WTC11 (cell line): ENCODE data around the gene FSD2. TPM values are rescaled to one million over a fixed set of nuclear protein-coding genes. Genes with fewer than 3 reads are reported as not detected.

Experiments used
- ATAC-seq: fragments of 200-7000 bp; cut with Tn5 transposase; 2 replicates; pipeline ENCODE4 v1.10.0; 2021; ENCODE audit warnings: mild to moderate bottlenecking, moderate library complexity
- CTCF ChIA-PET: fragments of 300-600 bp; sonication (Branson Sonifier 250); formaldehyde crosslinking; loops from one replicate; lab custom pipeline; 2021; ENCODE audit warnings: antibody characterized with exemption; lab: Charles Lee
- POLR2A ChIA-PET: fragments of 350-600 bp; sonication (Branson Sonifier 250); formaldehyde crosslinking; loops from one replicate; lab custom pipeline; 2021; ENCODE audit warnings: antibody characterized with exemption; lab: Charles Lee
- DNase-seq: peaks from one replicate; pipeline ENCODE4 v3.0.0; 2021; ENCODE audit warnings: low spot score
- H3K27ac Mint-ChIP-seq: 2 replicates; pipeline ENCODE4 v1.8.0; 2021; ENCODE audit warnings: mixed read lengths
- H3K27me3 Mint-ChIP-seq: 2 replicates; pipeline ENCODE4 v1.8.0; 2021; ENCODE audit warnings: low read depth, mild to moderate bottlenecking, moderate library complexity, mixed read lengths
- H3K36me3 Mint-ChIP-seq: 2 replicates; pipeline ENCODE4 v1.8.0; 2021; ENCODE audit warnings: mixed read lengths
- H3K4me1 Mint-ChIP-seq: 2 replicates; pipeline ENCODE4 v1.8.0; 2022; ENCODE audit warnings: mixed read lengths
- H3K4me3 Mint-ChIP-seq: 2 replicates; pipeline ENCODE4 v1.8.0; 2021; ENCODE audit warnings: mild to moderate bottlenecking, moderate library complexity, mixed read lengths
- H3K9me3 Mint-ChIP-seq: 2 replicates; pipeline ENCODE4 v1.8.0; 2021; ENCODE audit warnings: mixed read lengths
- ATF2 ChIP-seq: sonication (generic); formaldehyde crosslinking; IDR thresholded peaks from 2 replicates; pipeline ENCODE4 v1.8.1; 2022; ENCODE audit warnings: low read depth, missing genetic modification reagents, borderline replicate concordance
- CREB1 ChIP-seq: sonication (generic); formaldehyde crosslinking; IDR thresholded peaks from 2 replicates; pipeline ENCODE4 v1.8.0; 2023; ENCODE audit warnings: mild to moderate bottlenecking, missing genetic modification reagents
- CREM ChIP-seq: sonication (generic); formaldehyde crosslinking; IDR thresholded peaks from 2 replicates; pipeline ENCODE4 v1.8.1; 2022; ENCODE audit warnings: mild to moderate bottlenecking, missing genetic modification reagents, moderate library complexity
- EMX1 ChIP-seq: fragments of 250-450 bp; sonication (Bioruptor Pico); IDR thresholded peaks from 2 replicates; pipeline ENCODE4 v1.8.0; 2021; ENCODE audit warnings: mild to moderate bottlenecking
- ETV6 ChIP-seq: sonication (generic); formaldehyde crosslinking; IDR thresholded peaks from 2 replicates; pipeline ENCODE4 v1.8.1; 2022; ENCODE audit warnings: mild to moderate bottlenecking, missing genetic modification reagents
- FOXK1 ChIP-seq: sonication (generic); formaldehyde crosslinking; IDR thresholded peaks from 2 replicates; pipeline ENCODE4 v1.8.0; 2022; ENCODE audit warnings: mild to moderate bottlenecking, moderate library complexity, missing genetic modification reagents
- GRHL2 ChIP-seq: fragments of 250-450 bp; sonication (Bioruptor Pico); IDR thresholded peaks from 2 replicates; pipeline ENCODE4 v1.8.0; 2022; ENCODE audit warnings: mild to moderate bottlenecking, moderate library complexity; ENCODE audit not compliant: insufficient replicate concordance, severe bottlenecking
- MYBL2 ChIP-seq: sonication (generic); formaldehyde crosslinking; IDR thresholded peaks from 2 replicates; pipeline ENCODE4 v1.8.1; 2023; ENCODE audit warnings: mild to moderate bottlenecking, moderate library complexity, missing genetic modification reagents
- NFATC4 ChIP-seq: fragments of 250-450 bp; sonication (Bioruptor Pico); IDR thresholded peaks from 2 replicates; pipeline ENCODE4 v1.9.0; 2021; ENCODE audit warnings: mild to moderate bottlenecking
- NFE2L1 ChIP-seq: sonication (generic); formaldehyde crosslinking; IDR thresholded peaks from 2 replicates; pipeline ENCODE4 v1.8.1; 2023; ENCODE audit warnings: missing genetic modification reagents
- NR1H2 ChIP-seq: sonication (generic); formaldehyde crosslinking; IDR thresholded peaks from 2 replicates; pipeline ENCODE4 v1.9.0; 2021; ENCODE audit warnings: mild to moderate bottlenecking, moderate library complexity, missing genetic modification reagents
- PRDM15 ChIP-seq: sonication (generic); formaldehyde crosslinking; IDR thresholded peaks from 2 replicates; pipeline ENCODE4 v1.8.0; 2022; ENCODE audit warnings: missing genetic modification reagents
- USF1 ChIP-seq: sonication (generic); formaldehyde crosslinking; IDR thresholded peaks from 2 replicates; pipeline ENCODE4 v1.8.0; 2022; ENCODE audit warnings: mild to moderate bottlenecking, missing genetic modification reagents
- ZMAT4 ChIP-seq: fragments of 250-450 bp; sonication (Bioruptor Pico); IDR thresholded peaks from 2 replicates; pipeline ENCODE4 v1.9.0; 2021; ENCODE audit warnings: mild to moderate bottlenecking
- ZNF232 ChIP-seq: sonication (generic); formaldehyde crosslinking; IDR thresholded peaks from 2 replicates; pipeline ENCODE4 v1.8.0; 2022; ENCODE audit warnings: mild to moderate bottlenecking, missing genetic modification reagents
- ZSCAN18 ChIP-seq: fragments of 250-450 bp; sonication (Bioruptor Pico); IDR thresholded peaks from 2 replicates; pipeline ENCODE4 v2.1.2; 2022; ENCODE audit warnings: mild to moderate bottlenecking, moderate library complexity
- total RNA-seq: library from RNA; stranded (reverse); gene quantifications from 3 replicates; pipeline ENCODE4 v1.2.3, GENCODE V29; 2021
- TF ChIP-seq, protein P1 (sequence below): sonication (generic); formaldehyde crosslinking; IDR thresholded peaks from 2 replicates; pipeline ENCODE4 v1.8.0; 2022; ENCODE audit warnings: mild to moderate bottlenecking, missing genetic modification reagents
- TF ChIP-seq, protein P2 (sequence below): sonication (generic); formaldehyde crosslinking; IDR thresholded peaks from 2 replicates; pipeline ENCODE4 v1.8.0; 2022; ENCODE audit warnings: mild to moderate bottlenecking, missing genetic modification reagents
- TF ChIP-seq, protein P3 (sequence below): sonication (generic); formaldehyde crosslinking; IDR thresholded peaks from 2 replicates; pipeline ENCODE4 v1.8.1; 2022; ENCODE audit warnings: missing genetic modification reagents, borderline replicate concordance
- TF ChIP-seq, protein P4 (sequence below): sonication (generic); formaldehyde crosslinking; IDR thresholded peaks from 2 replicates; pipeline ENCODE4 v1.8.0; 2023; ENCODE audit warnings: mild to moderate bottlenecking, missing genetic modification reagents

Gene FSD2
- total RNA-seq, 1 experiment from 2014 or later = not detected

GRCh38 chr15:82749951-82750830 is 55.7 kb downstream of the FSD2 start:
- CTCF ChIA-PET = interaction anchor here (0.6 to 1.8 kb wide), 11 partner anchors 15 to 235 kb away, joined by 3 to 8 read pairs (median 3); partner anchors contain the start of genes CPEB1, RAMAC and RPS17
- H3K9me3 Mint-ChIP-seq = no peaks in the 10 kb centered on the region
- H3K36me3 Mint-ChIP-seq = peaks cover 17% of the 10 kb centered on the region
- peak overlapping the region; percentile 88 for H3K27ac Mint-ChIP-seq
- H3K4me3 Mint-ChIP-seq = peak overlapping the region; percentile 94
- H3K27me3 Mint-ChIP-seq = no peaks in the 10 kb centered on the region
- peak; percentile 81 for DNase-seq
- peaks cover 13% of the 10 kb centered on the region for H3K4me1 Mint-ChIP-seq
- peak; percentile 95 for ATAC-seq
- POLR2A ChIA-PET = interaction anchor here (0.5 to 1.5 kb wide), 5 partner anchors 41 to 261 kb away, joined by 3 to 5 read pairs (median 4); partner anchors contain the start of genes C15orf40 and RPS17
- TF ChIP-seq, protein P1, sequence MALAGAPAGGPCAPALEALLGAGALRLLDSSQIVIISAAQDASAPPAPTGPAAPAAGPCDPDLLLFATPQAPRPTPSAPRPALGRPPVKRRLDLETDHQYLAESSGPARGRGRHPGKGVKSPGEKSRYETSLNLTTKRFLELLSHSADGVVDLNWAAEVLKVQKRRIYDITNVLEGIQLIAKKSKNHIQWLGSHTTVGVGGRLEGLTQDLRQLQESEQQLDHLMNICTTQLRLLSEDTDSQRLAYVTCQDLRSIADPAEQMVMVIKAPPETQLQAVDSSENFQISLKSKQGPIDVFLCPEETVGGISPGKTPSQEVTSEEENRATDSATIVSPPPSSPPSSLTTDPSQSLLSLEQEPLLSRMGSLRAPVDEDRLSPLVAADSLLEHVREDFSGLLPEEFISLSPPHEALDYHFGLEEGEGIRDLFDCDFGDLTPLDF (CRISPR knock-in tag) = no peak
- TF ChIP-seq CREM (CRISPR knock-in tag) = peak; percentile 60; the same call in 1 of the 2 replicates
- TF ChIP-seq NFE2L1 (CRISPR knock-in tag) = no peak
- TF ChIP-seq NR1H2 (CRISPR knock-in tag) = no peak
- no peak for TF ChIP-seq ZSCAN18 (CRISPR knock-in tag)
- TF ChIP-seq, protein P2, sequence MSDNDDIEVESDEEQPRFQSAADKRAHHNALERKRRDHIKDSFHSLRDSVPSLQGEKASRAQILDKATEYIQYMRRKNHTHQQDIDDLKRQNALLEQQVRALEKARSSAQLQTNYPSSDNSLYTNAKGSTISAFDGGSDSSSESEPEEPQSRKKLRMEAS = peak; percentile 92
- no peak for TF ChIP-seq NFATC4
- no peak for TF ChIP-seq CREB1
- TF ChIP-seq, protein P3, sequence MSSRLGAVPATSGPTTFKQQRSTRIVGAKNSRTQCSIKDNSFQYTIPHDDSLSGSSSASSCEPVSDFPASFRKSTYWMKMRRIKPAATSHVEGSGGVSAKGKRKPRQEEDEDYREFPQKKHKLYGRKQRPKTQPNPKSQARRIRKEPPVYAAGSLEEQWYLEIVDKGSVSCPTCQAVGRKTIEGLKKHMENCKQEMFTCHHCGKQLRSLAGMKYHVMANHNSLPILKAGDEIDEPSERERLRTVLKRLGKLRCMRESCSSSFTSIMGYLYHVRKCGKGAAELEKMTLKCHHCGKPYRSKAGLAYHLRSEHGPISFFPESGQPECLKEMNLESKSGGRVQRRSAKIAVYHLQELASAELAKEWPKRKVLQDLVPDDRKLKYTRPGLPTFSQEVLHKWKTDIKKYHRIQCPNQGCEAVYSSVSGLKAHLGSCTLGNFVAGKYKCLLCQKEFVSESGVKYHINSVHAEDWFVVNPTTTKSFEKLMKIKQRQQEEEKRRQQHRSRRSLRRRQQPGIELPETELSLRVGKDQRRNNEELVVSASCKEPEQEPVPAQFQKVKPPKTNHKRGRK = no peak
- TF ChIP-seq FOXK1 (CRISPR knock-in tag) = peak; percentile 85
- no peak for TF ChIP-seq EMX1 (CRISPR knock-in tag)
- TF ChIP-seq, protein P4, sequence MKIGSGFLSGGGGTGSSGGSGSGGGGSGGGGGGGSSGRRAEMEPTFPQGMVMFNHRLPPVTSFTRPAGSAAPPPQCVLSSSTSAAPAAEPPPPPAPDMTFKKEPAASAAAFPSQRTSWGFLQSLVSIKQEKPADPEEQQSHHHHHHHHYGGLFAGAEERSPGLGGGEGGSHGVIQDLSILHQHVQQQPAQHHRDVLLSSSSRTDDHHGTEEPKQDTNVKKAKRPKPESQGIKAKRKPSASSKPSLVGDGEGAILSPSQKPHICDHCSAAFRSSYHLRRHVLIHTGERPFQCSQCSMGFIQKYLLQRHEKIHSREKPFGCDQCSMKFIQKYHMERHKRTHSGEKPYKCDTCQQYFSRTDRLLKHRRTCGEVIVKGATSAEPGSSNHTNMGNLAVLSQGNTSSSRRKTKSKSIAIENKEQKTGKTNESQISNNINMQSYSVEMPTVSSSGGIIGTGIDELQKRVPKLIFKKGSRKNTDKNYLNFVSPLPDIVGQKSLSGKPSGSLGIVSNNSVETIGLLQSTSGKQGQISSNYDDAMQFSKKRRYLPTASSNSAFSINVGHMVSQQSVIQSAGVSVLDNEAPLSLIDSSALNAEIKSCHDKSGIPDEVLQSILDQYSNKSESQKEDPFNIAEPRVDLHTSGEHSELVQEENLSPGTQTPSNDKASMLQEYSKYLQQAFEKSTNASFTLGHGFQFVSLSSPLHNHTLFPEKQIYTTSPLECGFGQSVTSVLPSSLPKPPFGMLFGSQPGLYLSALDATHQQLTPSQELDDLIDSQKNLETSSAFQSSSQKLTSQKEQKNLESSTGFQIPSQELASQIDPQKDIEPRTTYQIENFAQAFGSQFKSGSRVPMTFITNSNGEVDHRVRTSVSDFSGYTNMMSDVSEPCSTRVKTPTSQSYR (CRISPR knock-in tag) = 0 out of 2 replicates have a peak, but pooled peaks have one; percentile 34
- TF ChIP-seq PRDM15 (CRISPR knock-in tag) = peak; percentile 81
- 0 out of 2 replicates have a peak, but pooled peaks have one; percentile 32 for TF ChIP-seq MYBL2 (CRISPR knock-in tag)
- no peak for TF ChIP-seq ZMAT4 (CRISPR knock-in tag)
- TF ChIP-seq GRHL2 (CRISPR knock-in tag) = no peak
- TF ChIP-seq ATF2 (CRISPR knock-in tag) = no peak
- TF ChIP-seq ZNF232 (CRISPR knock-in tag) = 0 out of 2 replicates have a peak, but pooled peaks have one; percentile 22
- TF ChIP-seq ETV6 (CRISPR knock-in tag) = peak; percentile 97
- peak; percentile 48; the same call in 1 of the 2 replicates for TF ChIP-seq USF1 (CRISPR knock-in tag)
